Testis (tissue), 3 donors: ENCODE results near the gene DERA. TPM values are rescaled to one million over a fixed set of nuclear protein-coding genes. Genes with fewer than 3 reads are reported as not detected.
"Not testable (repeated sequence)": the region's sequence is repeated elsewhere in the genome, so short reads cannot be mapped to it uniquely, and the experiment has no call there.

Source experiments
- DNase-seq: peaks from one replicate; pipeline ENCODE4 v3.0.0-alpha.2; 2019
- H3K27ac ChIP-seq, 2 donors: fragments of 200-600 bp; sonication (generic); one replicate each; pipeline ENCODE4 v1.5.1; 2019
- H3K27me3 ChIP-seq: fragments of 200-600 bp; sonication (generic); one replicate; pipeline ENCODE4 v1.5.1; 2019
- H3K36me3 ChIP-seq: fragments of 200-600 bp; sonication (generic); one replicate; pipeline ENCODE4 v1.5.1; 2017; ENCODE audit warnings: low read depth; ENCODE audit errors: missing control alignments
- H3K4me1 ChIP-seq: fragments of 200-600 bp; sonication (generic); one replicate; pipeline ENCODE4 v1.5.1; 2019
- H3K4me3 ChIP-seq, 2 donors: fragments of 200-600 bp; sonication (generic); one replicate each; pipeline ENCODE4 v1.5.1; 2017 to 2019
- H3K9me3 ChIP-seq: fragments of 200-600 bp; sonication (generic); one replicate; pipeline ENCODE4 v1.5.1; 2017
- POLR2A ChIP-seq: fragments of 450-650 bp; IDR thresholded peaks from one replicate; pipeline ENCODE4 v1.6.1; 2017; ENCODE audit warnings: antibody characterized with exemption, mild to moderate bottlenecking, moderate library complexity
- WGBS, 2 donors: methylation state at CpG; one replicate each; pipeline ENCODE4 v1.1.5; 2018; 5-methylcytosine and 5-hydroxymethylcytosine counted together
- intact Hi-C: fragments of 100-400 bp; cut with DNase I; formaldehyde crosslinking; loops from one replicate; pipeline ENCODE4 v1.15.1; 2023; ENCODE audit warnings: low total_unique reads
- polyA plus RNA-seq: library from polyadenylated mRNA; stranded (reverse); fragments of 350-450 nt; fragmentation: Illumina TruSeq; extraction: RNeasy Lipid Tissue Mini Kit (QIAGEN cat#74804); gene quantifications from one replicate; pipeline ENCODE4 v1.2.3, GENCODE V29; 2014; ENCODE audit warnings: low read depth, low replicate concordance; ENCODE audit not compliant: insufficient read depth
- total RNA-seq, 2 donors: library from RNA; depleted of rRNA; stranded (reverse); fragments of >200 nt; gene quantifications; one replicate each; pipeline ENCODE4 v1.2.3, GENCODE V29; 2016
- TF ChIP-seq, protein P1 (sequence below), 3 experiments: fragments of 450-650 bp in 2 of 3; fragments of 200-600 bp in 1 of 3; sonication (generic) in 1 of 3; IDR thresholded peaks; one replicate each; pipeline ENCODE4 v1.5.1; 2016 to 2019; ENCODE audit warnings: antibody characterized with exemption in 3 of 3, mild to moderate bottlenecking in 2 of 3, moderate library complexity in 1 of 3

The DERA gene
- total and polyA plus RNA-seq, 3 donors from 2014 or later: 14.0 to 21.3 (median 19.0) TPM

DNA sequence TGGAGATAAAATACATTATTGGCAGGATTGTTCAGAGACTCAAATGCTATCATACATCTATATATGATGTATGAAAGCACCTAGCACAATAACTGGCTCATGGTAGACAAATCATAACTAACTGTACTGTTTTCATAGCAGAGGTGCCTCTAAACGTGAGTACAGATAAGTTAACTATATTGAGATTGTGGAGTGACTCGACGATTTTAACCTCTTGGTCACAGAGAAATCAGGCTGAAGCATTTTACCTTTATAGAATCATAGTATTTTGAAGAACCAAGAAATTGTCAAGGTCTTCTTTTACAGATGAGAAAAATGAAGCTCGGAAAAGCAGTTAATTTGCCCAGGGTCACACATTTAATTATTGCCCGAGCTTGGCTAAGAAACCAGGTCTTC lies 666 bp upstream of the DERA start:
- no peak for TF ChIP-seq POLR2A
- TF ChIP-seq, protein P1, sequence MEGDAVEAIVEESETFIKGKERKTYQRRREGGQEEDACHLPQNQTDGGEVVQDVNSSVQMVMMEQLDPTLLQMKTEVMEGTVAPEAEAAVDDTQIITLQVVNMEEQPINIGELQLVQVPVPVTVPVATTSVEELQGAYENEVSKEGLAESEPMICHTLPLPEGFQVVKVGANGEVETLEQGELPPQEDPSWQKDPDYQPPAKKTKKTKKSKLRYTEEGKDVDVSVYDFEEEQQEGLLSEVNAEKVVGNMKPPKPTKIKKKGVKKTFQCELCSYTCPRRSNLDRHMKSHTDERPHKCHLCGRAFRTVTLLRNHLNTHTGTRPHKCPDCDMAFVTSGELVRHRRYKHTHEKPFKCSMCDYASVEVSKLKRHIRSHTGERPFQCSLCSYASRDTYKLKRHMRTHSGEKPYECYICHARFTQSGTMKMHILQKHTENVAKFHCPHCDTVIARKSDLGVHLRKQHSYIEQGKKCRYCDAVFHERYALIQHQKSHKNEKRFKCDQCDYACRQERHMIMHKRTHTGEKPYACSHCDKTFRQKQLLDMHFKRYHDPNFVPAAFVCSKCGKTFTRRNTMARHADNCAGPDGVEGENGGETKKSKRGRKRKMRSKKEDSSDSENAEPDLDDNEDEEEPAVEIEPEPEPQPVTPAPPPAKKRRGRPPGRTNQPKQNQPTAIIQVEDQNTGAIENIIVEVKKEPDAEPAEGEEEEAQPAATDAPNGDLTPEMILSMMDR (IDR thresholded peaks at IDR 0.05): no peak
- H3K36me3 ChIP-seq: no peaks in the 10 kb centered on the region
- H3K4me3 ChIP-seq: no peak overlapping the region
- intact Hi-C loops: no loop called here
- peaks cover 13% of the 10 kb centered on the region for H3K4me1 ChIP-seq
- DNase-seq: no peak
- H3K27me3 ChIP-seq: no peaks in the 10 kb centered on the region
- 48 to 57% methylated on average over 5 of the region's 5 CpGs for WGBS, 2 donors
- no peaks in the 10 kb centered on the region for H3K9me3 ChIP-seq
- H3K27ac ChIP-seq: peak overlapping the region in 1 of 2 donors; percentile 86

DNA sequence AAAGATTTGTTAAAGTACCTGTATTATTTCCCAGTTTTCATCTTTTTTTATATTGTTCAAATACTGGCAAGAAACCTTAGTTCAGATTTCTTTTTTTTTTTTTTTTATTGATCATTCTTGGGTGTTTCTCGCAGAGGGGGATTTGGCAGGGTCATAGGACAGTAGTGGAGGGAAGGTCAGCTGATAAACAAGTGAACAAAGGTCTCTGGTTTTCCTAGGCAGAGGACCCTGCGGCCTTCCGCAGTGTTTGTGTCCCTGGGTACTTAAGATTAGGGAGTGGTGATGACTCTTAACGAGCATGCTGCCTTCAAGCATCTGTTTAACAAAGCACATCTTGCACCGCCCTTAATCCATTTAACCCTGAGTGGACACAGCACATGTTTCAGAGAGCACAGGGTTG lies 799 bp downstream of the DERA start:
- peak overlapping the region; percentile 73 to 86 for H3K27ac ChIP-seq

DNA sequence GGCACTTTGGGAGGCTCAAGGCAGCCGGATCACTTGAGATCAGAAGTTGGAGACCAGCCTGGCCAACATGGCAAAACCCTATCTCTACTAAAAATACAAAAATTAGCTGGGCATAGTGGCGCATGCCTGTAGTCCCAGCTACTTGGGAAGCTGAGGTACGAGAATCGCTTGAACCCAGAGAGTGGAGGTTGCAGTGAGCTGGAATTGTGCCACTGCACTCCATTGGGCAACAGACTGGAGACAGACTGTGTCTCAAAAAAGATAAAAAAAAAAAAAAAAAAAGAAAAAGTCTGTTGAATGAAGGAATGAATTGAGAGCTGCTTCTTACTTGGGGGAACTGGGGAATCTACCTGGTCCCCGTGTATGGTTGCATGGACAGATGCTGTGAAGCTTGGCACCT lies 3.0 kb downstream of the DERA start:
- H3K9me3 ChIP-seq, H3K27ac ChIP-seq, intact Hi-C loops, H3K36me3 ChIP-seq, DNase-seq, H3K27me3 ChIP-seq, H3K4me3 ChIP-seq: not testable (repeated sequence)
- peaks cover 17% of the 10 kb centered on the region for H3K4me1 ChIP-seq
- 76 to 82% methylated on average over 5 of the region's 5 CpGs for WGBS, 2 donors

More for the DNA sequence above, 799 bp downstream of the DERA start:
- peaks cover 17% of the 10 kb centered on the region for H3K4me1 ChIP-seq
- intact Hi-C loops, H3K9me3 ChIP-seq, H3K27me3 ChIP-seq, DNase-seq, H3K36me3 ChIP-seq: not testable (repeated sequence)
- WGBS, 2 donors: 1 to 10% methylated on average over 5 of the region's 5 CpGs
- H3K4me3 ChIP-seq: peak overlapping the region; percentile 68 to 90

DNA sequence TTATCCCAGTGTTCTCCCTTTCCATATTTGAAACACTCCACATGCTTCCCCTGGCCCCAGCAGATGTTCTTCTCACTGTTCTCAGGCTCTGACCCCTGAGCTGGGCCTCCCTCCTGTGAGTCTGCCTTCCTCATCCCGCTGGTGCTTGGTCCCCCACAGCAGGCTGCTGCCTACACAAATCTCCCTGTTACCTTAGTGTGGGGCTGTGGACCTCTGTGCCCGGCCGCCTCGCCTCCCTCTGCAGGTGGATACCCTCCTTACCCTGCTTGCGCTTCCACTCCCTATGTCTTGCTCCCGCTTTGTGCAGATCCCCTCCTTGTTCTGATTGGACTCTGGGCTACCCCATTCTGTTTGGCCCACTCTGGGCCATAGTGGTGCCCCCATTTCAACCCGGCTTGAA lies 6.9 kb downstream of the DERA start:
- Histone ChIP-seq H3K4me1 (peaks cover 17% of the 10 kb centered on the region), H3K27ac (no peak overlapping the region), H3K36me3 (no peaks in the 10 kb centered on the region), H3K4me3 (no peak overlapping the region), H3K27me3 (no peaks in the 10 kb centered on the region), H3K9me3 (no peaks in the 10 kb centered on the region)
- no peak for TF ChIP-seq POLR2A
- TF ChIP-seq, protein P1 (IDR thresholded peaks at IDR 0.05): no peak
- DNase-seq: no peak
- WGBS, 2 donors: 91 to 94% methylated on average over 7 of the region's 7 CpGs
- intact Hi-C loops: no loop called here

DNA sequence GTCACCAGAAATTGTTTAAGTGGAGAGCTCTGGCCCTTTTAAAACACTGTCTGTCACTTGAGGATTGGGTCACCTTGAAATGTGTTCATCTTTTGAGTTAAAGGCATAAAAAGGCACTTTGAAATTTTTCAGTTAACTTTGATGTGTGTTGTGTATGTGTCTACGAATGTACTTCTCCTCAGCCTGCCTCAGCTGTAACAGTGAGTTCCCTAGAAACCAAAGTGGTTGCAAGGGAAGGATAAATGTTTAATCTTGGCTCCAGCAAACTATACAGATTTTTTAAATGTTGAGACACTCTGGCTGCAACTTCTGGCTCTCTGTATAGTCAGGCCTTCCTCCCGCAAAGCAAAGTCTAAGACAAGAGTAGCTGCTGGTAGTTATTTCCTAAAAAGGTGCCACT lies 8.3 kb downstream of the DERA start:
- H3K9me3 ChIP-seq: no peaks in the 10 kb centered on the region
- no peaks in the 10 kb centered on the region for H3K27me3 ChIP-seq
- no peak for TF ChIP-seq POLR2A
- TF ChIP-seq, protein P1 (IDR thresholded peaks at IDR 0.05): no peak
- H3K36me3 ChIP-seq: no peaks in the 10 kb centered on the region
- H3K4me3 ChIP-seq: no peak overlapping the region
- DNase-seq: no peak
- H3K27ac ChIP-seq: no peak overlapping the region
- WGBS, 2 donors: 64 to 71% methylated on average over 2 of the region's 2 CpGs
- peaks cover 12% of the 10 kb centered on the region for H3K4me1 ChIP-seq
- intact Hi-C loops: no loop called here

DNA sequence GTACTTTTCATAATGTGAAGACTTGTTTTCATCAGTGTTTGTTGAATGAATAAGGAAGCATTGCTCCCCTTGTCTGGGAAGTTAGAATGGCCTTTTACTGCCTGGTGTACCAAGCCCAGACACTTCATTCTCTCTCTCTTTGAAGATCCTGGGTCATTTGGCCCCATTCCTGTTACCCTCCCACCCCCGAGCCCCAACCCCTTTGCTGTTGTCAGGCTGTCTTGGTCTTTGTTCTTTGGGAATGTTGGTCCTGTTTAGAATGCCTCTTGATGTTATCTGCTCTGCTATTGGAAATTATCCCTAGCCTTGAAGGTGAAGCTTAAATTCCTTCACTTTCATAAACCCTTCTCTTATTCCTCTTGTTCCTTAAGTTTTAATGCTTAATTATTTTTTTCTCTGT lies 13.8 kb downstream of the DERA start:
- H3K4me1 ChIP-seq: no peaks in the 10 kb centered on the region
- 91 to 100% methylated on average over 1 of the region's 1 CpG for WGBS, 2 donors

More for the DNA sequence above, 13.8 kb downstream of the DERA start:
- Histone ChIP-seq H3K9me3 (no peaks in the 10 kb centered on the region), H3K36me3 (no peaks in the 10 kb centered on the region), H3K4me3 (no peak overlapping the region), H3K27ac (no peak overlapping the region), H3K27me3 (no peaks in the 10 kb centered on the region)
- no peak for TF ChIP-seq POLR2A
- TF ChIP-seq, protein P1 (IDR thresholded peaks at IDR 0.05): no peak
- no peak for DNase-seq
- intact Hi-C loops: no loop called here
